ENCODE results near the gene GALNT2. TPM values are rescaled to one million over a fixed set of nuclear protein-coding genes. Genes with fewer than 3 reads are reported as not detected.

GALNT2 gene
- total and polyA plus RNA-seq, 12 donors, result 9.7 to 35.1 (median 25.8) TPM

DNA sequence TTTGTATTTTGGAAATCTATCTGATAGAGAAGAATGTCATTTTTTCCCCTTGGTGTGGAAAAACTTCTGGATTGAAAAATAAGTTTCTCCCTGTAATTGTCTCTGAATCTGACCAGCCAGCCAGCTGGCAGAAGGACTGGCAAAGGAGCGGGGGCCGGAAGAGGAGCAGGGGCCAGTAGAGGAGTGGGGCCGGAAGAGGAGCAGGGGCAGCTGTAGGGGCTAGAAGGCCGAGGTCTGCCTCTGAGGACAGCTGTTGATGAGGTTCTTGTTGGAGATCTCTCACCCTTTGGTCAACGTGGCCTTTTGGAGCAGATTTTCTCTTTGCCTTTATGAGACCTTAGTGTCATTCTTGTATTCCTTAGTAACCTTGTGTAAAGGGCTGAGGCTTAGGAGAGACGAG lies 121.8 kb downstream of the GALNT2 start:
- Histone ChIP-seq H3K4me3 (no peak overlapping the region), H3K9me3 (no peaks in the 10 kb centered on the region), H3K27me3 (no peaks in the 10 kb centered on the region), H3K4me1 (peaks cover 15 to 51% (median 29%) of the 10 kb centered on the region in 9 donors), H3K36me3 (peaks cover 0 to 7% (median 0%) of the 10 kb centered on the region in 9 donors), H3K27ac (no peak overlapping the region)
- intact Hi-C loops (cut with DNase I), result no loop called here
- ATAC-seq (no peak), DNase-seq (no peak)
- TF ChIP-seq, protein P1, sequence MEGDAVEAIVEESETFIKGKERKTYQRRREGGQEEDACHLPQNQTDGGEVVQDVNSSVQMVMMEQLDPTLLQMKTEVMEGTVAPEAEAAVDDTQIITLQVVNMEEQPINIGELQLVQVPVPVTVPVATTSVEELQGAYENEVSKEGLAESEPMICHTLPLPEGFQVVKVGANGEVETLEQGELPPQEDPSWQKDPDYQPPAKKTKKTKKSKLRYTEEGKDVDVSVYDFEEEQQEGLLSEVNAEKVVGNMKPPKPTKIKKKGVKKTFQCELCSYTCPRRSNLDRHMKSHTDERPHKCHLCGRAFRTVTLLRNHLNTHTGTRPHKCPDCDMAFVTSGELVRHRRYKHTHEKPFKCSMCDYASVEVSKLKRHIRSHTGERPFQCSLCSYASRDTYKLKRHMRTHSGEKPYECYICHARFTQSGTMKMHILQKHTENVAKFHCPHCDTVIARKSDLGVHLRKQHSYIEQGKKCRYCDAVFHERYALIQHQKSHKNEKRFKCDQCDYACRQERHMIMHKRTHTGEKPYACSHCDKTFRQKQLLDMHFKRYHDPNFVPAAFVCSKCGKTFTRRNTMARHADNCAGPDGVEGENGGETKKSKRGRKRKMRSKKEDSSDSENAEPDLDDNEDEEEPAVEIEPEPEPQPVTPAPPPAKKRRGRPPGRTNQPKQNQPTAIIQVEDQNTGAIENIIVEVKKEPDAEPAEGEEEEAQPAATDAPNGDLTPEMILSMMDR (IDR thresholded peaks at IDR 0.05), result no peak
- WGBS, 2 donors, result 83 to 89% methylated on average over 6 of the region's 6 CpGs

DNA sequence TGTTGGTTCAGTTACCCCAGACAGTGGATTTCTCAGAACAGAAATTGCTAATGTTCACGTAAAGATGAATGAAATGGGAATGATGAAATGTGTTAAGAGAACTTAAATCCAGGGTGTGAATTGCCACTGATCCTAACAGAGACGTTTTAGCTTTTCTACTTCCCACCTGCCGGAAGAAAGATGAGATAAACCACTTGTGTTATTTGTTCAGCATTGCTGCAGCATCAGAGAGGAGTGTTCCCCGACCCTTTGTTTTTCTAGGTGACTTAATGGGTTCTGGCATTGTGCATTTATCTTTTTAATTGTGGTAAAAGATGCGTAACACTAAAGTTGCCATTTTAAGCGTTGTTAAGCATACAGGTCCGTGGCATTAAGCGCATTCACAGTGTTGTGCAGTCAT lies 122.3 kb downstream of the GALNT2 start:
- DNase-seq (no peak), ATAC-seq (no peak)
- Histone ChIP-seq H3K27ac (no peak overlapping the region), H3K4me1 (peaks cover 15 to 51% (median 29%) of the 10 kb centered on the region in 9 donors), H3K27me3 (no peaks in the 10 kb centered on the region), H3K9me3 (no peaks in the 10 kb centered on the region), H3K36me3 (peaks cover 0 to 7% (median 0%) of the 10 kb centered on the region in 9 donors), H3K4me3 (no peak overlapping the region)
- TF ChIP-seq, protein P1 (IDR thresholded peaks at IDR 0.05), result no peak
- intact Hi-C loops (cut with DNase I), result no loop called here
- 91 to 95% methylated on average over 8 of the region's 8 CpGs for WGBS, 2 donors

DNA sequence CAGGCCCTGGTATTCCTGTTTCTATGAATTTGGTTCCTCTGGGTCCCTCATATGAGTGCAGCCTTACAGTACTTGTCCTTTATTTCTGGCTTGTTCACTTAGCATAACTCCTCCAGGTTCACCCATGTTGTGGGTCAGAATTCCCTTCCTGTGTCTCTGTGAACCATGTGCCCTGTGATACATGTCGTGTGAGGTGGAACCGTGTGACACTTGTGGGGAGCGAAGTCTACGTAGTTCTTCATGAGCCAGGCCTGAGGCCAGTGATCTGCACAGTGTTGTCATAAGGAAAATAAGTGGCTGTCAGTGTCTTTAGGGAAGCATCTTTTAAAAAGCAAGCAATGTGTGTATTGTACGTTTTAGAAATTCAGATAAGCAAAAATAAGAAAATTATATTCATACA lies 122.8 kb downstream of the GALNT2 start:
- ATAC-seq (no peak), DNase-seq (no peak)
- Histone ChIP-seq H3K27ac (peak overlapping the region in 3 of 10 donors; percentile 3 to 83 (median 74)), H3K9me3 (no peaks in the 10 kb centered on the region), H3K4me1 (peaks cover 15 to 51% (median 33%) of the 10 kb centered on the region in 9 donors), H3K36me3 (peaks cover 0 to 7% (median 0%) of the 10 kb centered on the region in 9 donors), H3K27me3 (no peaks in the 10 kb centered on the region), H3K4me3 (no peak overlapping the region)
- intact Hi-C loops (cut with DNase I), result no loop called here
- TF ChIP-seq, protein P1 (IDR thresholded peaks at IDR 0.05), result no peak
- 93 to 94% methylated on average over 5 of the region's 5 CpGs for WGBS, 2 donors

DNA sequence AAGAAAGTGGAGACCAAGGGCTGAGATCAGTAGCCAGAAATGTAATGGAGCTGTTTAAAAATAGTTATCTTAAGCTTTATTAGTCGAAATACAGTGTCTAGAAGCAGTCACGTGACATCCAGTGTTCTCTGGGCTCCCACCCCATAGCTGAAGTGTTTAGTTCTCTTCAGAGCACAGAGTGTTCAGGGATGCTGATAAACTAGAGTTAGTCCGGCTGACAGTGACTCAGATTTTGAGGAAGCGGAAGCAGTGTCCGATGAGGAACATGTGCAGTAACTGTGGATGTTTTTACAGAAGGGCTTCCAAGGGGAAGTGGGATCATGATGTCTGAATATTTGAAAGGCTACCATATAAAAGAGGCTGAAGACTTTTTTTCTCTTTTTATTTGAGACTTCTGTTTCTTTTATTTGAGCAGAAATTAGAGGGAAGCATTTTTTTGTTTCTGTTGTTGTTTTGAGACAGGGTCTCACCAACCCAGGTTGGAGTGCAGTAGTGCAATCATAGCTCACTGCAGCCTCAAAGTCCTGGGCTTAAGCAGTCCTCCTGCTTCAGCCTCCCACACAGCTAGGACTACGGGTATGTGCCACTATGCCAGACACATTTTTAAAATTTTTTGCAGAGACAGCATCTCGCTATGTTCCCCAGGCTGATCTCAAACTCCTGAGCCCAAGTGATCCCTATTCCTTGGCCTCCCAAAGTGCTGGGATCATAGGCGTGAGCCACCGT lies 124.2 kb downstream of the GALNT2 start:
- H3K4me1 ChIP-seq, result peaks cover 9 to 42% (median 23%) of the 10 kb centered on the region in 9 donors
- peaks cover 0 to 7% (median 0%) of the 10 kb centered on the region in 9 donors for H3K36me3 ChIP-seq
- no peaks in the 10 kb centered on the region for H3K9me3 ChIP-seq
- peak in 1 of 2 donors; percentile 80 for DNase-seq
- intact Hi-C loops (cut with DNase I), result no loop called here
- H3K27ac ChIP-seq, result peak overlapping the region; percentile 64 to 86 (median 78)
- ATAC-seq, result peak; percentile 78 to 99 (median 94)
- no peak overlapping the region for H3K4me3 ChIP-seq
- WGBS, 2 donors, result 41 to 43% methylated on average over 9 of the region's 9 CpGs
- H3K27me3 ChIP-seq, result no peaks in the 10 kb centered on the region
- TF ChIP-seq, protein P1 (IDR thresholded peaks at IDR 0.05), result no peak

Data from heart right ventricle (tissue), 16 donors.